Measurements from ENCODE around the gene LARP4B.

Gene LARP4B

DNA sequence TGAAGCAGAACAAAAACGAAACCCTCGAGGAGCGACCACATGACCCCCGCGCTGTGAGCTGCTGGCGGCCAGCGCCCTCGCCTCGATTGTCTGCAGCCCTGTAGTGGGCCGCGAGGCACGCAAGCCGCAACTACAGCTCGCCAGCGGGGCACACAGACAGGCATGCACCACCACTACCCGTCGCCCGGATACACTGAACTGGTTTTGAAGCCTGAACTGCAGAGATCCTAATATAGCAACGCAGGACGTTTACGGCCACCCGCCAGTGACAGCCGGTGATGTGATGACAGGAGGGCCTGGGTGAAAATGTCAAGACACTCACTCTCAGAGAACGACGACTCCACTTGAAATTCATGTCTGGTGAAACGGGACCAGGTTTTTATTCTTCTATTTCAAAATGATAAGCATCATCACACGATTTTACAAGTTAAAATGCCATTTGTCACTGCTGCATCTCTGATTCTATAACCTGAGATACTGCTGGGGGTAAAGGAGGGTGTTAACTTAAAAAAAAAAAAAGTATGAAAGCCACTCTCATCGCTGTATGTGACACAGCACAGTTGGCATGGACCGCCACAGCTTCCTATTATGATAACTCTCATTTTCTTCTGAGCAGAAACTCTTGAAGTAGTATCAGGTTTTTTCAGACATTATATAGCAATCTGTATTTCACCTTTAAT, 121.7 kb downstream of the LARP4B start:
- no peaks in the 10 kb centered on the region for H3K4me1 ChIP-seq (ENCODE audit: control insufficient read depth, insufficient read depth, low read length, unreplicated experiment)
- H3K79me2 ChIP-seq (ENCODE audit: control insufficient read depth, insufficient read depth, low read length, unreplicated experiment): no peaks in the 10 kb centered on the region
- H3K4me3 ChIP-seq (ENCODE audit: low read depth, low read length): no peak overlapping the region
- H2AFZ ChIP-seq (ENCODE audit: low read length, unreplicated experiment): no peak overlapping the region
- no peak overlapping the region for H3K27ac ChIP-seq (ENCODE audit: low read depth, low read length)
- no peaks in the 10 kb centered on the region for H3K27me3 ChIP-seq (ENCODE audit: insufficient read depth, low read length)
- H3K36me3 ChIP-seq (ENCODE audit: insufficient read depth, low read length): peaks cover 31% of the 10 kb centered on the region

DNA sequence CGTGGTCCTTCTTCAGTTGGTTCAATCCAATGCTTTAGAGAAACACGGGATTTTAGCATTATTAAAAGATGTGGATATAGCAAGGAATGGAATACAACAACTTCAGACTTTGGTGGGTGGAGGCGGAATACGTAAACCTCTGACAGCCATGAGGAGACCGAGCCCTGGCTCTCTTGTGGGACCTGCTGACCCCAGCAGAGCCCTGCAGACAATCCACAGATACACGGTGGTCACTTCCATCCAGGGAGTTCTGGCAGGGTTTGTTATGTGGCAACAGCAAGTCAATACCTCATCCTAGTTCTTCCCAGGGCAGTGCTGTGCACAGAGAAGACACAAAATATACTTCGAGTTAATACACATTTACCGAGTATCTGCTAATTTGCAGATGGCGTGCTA, 123.5 kb downstream of the LARP4B start:
- Histone ChIP-seq H3K27ac (ENCODE audit: low read depth, low read length) (no peak overlapping the region), H2AFZ (ENCODE audit: low read length, unreplicated experiment) (no peak overlapping the region), H3K79me2 (ENCODE audit: control insufficient read depth, insufficient read depth, low read length, unreplicated experiment) (no peaks in the 10 kb centered on the region), H3K4me3 (ENCODE audit: low read depth, low read length) (no peak overlapping the region), H3K27me3 (ENCODE audit: insufficient read depth, low read length) (no peaks in the 10 kb centered on the region), H3K36me3 (ENCODE audit: insufficient read depth, low read length) (peaks cover 18% of the 10 kb centered on the region), H3K4me1 (ENCODE audit: control insufficient read depth, insufficient read depth, low read length, unreplicated experiment) (no peaks in the 10 kb centered on the region)

DNA sequence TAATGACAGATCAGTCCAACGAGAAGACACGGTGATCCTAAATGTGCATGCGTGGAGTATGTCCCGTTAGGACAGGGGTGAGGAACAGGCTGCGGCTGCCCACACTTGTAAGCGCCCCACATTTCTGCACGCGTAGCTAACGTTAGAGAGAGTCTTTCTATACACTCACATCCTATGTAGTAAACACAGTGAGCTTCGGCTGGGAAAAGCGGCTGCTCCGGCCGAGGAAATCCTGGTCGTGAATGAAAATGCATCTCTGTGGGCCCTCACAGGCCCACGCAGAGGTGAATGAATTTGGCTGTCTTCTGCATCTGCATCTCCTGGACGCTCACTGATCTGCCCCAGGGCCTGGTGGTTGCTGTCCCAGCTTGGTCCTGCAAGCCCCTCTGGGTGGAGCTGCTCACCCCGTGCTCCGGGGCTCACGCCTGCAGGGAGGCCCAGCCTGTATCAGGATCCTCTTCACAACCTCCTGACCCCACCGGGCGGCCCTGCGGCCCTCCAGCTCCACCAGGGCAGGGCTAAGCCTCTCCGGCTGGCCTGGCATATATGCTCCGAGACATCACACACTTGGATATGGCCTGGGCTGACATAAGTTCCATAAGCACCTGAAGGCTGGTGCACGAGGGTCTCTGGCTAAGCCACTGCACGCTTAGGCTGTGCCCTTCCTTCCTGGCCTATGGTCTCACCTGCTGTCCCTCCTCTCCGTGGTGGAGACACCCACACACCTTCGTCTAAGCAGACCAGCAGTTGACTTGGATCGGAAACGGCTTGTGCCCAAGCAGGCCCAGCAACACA, 124.1 kb downstream of the LARP4B start:
- Histone ChIP-seq H3K79me2 (ENCODE audit: control insufficient read depth, insufficient read depth, low read length, unreplicated experiment) (no peaks in the 10 kb centered on the region), H2AFZ (ENCODE audit: low read length, unreplicated experiment) (no peak overlapping the region), H3K27ac (ENCODE audit: low read depth, low read length) (no peak overlapping the region), H3K4me3 (ENCODE audit: low read depth, low read length) (no peak overlapping the region), H3K36me3 (ENCODE audit: insufficient read depth, low read length) (peaks cover 13% of the 10 kb centered on the region), H3K4me1 (ENCODE audit: control insufficient read depth, insufficient read depth, low read length, unreplicated experiment) (no peaks in the 10 kb centered on the region), H3K27me3 (ENCODE audit: insufficient read depth, low read length) (no peaks in the 10 kb centered on the region)

DNA sequence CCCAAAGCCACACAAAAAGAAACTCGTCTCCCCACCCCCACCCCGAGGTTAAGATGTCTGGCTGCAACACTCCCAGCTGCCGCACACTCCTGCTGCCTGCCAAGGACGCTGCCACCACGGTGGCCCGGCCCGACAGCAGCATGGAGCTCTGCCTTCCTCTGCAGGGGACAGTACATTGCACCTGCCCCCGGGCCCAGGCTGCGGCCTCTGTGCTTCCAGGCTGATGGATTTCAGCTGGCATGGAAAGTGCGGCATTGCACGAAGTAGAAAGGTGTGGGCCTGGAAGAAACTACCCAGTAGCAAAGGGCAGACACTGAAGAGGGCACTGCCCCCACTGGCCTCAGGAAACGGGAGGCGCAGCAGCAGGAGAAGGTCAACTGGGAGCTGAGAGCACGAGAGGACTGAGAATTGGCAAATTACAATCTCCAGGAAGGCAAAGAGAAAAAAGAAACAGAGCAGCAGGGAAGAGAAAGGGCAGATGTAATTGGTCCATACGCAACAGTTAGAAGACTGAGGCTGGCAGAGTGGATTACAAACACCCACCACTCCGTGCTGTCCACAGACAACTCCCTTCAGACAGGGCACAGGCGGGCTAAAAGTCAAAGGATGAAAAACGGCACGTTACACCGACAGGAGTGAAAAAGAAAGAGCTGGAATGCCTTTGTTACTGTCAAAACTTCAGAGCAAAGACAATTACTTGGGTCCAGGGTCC, 124.9 kb downstream of the LARP4B start:
- Histone ChIP-seq H3K36me3 (ENCODE audit: insufficient read depth, low read length) (peaks cover 10% of the 10 kb centered on the region), H3K27me3 (ENCODE audit: insufficient read depth, low read length) (no peaks in the 10 kb centered on the region), H2AFZ (ENCODE audit: low read length, unreplicated experiment) (no peak overlapping the region), H3K4me1 (ENCODE audit: control insufficient read depth, insufficient read depth, low read length, unreplicated experiment) (no peaks in the 10 kb centered on the region), H3K27ac (ENCODE audit: low read depth, low read length) (no peak overlapping the region), H3K4me3 (ENCODE audit: low read depth, low read length) (no peak overlapping the region), H3K79me2 (ENCODE audit: control insufficient read depth, insufficient read depth, low read length, unreplicated experiment) (no peaks in the 10 kb centered on the region)

DNA sequence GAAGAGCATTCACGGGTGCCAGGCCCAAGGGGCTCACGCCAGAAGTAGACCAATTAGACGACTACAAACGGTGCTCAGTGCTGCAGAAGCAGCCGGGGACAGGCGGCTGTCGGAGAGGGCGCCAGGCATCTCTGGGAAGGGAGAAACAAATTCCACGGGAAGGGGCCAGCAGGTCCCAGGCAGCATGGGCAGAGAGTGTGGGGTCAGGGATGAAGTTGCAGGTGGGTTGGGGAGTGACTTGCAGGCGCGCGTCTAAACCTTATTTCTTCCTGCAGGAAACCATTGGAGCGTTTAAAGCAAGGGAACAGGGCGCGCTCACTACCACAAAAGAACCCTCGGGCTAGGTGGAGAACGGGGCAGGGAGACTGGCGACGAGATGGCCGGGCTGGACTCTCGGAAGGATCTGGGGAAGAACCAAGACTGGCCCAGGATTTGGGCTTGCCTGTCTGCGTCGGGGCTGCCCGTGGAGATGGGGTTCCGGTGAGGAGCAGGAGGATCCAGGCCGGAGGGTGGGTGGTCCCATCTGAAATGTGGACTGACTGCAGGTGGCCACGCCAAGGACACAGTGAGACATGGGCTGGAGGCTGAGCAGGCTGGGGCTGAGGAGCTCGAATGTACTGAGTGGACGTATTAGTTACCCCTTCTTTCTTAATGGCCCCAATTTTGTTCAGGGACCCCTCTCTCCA, 125.7 kb downstream of the LARP4B start:
- no peaks in the 10 kb centered on the region for H3K27me3 ChIP-seq (ENCODE audit: insufficient read depth, low read length)
- no peak overlapping the region for H3K4me3 ChIP-seq (ENCODE audit: low read depth, low read length)
- H2AFZ ChIP-seq (ENCODE audit: low read length, unreplicated experiment): no peak overlapping the region
- H3K79me2 ChIP-seq (ENCODE audit: control insufficient read depth, insufficient read depth, low read length, unreplicated experiment): no peaks in the 10 kb centered on the region
- H3K4me1 ChIP-seq (ENCODE audit: control insufficient read depth, insufficient read depth, low read length, unreplicated experiment): no peaks in the 10 kb centered on the region
- H3K36me3 ChIP-seq (ENCODE audit: insufficient read depth, low read length): peaks cover 10% of the 10 kb centered on the region
- H3K27ac ChIP-seq (ENCODE audit: low read depth, low read length): no peak overlapping the region

DNA sequence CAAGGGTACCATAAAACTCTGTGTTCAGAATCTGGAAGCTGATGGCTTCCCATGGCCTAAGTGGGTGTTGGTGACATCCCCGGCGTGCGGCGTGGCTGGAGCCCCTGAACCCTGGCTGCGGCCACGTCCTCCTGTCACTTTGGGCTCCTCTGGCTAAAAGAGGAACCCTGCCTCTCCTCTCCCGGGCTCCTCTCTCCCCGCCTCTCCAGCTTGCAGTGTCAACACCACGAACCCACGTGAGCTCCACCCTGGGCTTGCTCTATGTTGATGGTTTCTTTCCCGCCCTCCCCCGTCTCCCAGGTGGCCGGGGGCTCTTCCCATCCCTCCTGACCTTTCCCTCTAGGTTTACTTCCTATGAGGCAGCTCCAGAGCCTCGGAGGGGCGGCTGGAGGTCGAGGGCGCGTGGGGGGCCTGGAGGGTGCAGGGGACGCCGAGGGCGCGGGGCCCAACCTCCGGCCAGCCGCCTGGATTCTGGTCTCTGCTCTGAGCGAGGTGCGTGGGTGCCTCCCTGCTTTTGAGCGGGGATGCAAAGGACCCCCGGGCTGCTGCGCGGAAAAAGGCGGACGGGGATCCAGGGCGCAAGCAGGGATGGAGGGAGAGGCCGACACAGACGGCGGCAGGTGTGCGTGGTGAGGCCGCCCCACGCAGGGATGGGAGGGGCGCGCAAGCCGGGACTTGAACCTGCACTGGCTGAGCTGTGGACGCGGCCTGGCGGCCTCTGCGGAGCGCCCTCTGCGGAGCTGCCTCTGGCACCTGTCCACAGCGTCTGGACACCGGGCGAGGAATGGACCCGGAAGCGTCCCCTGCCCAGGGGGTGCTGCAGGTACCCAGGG, 126.5 kb downstream of the LARP4B start:
- Histone ChIP-seq H3K4me3 (ENCODE audit: low read depth, low read length) (no peak overlapping the region), H3K79me2 (ENCODE audit: control insufficient read depth, insufficient read depth, low read length, unreplicated experiment) (no peaks in the 10 kb centered on the region), H3K27ac (ENCODE audit: low read depth, low read length) (no peak overlapping the region), H3K36me3 (ENCODE audit: insufficient read depth, low read length) (peaks cover 8% of the 10 kb centered on the region), H3K27me3 (ENCODE audit: insufficient read depth, low read length) (no peaks in the 10 kb centered on the region), H3K4me1 (ENCODE audit: control insufficient read depth, insufficient read depth, low read length, unreplicated experiment) (no peaks in the 10 kb centered on the region), H2AFZ (ENCODE audit: low read length, unreplicated experiment) (no peak overlapping the region)

DNA sequence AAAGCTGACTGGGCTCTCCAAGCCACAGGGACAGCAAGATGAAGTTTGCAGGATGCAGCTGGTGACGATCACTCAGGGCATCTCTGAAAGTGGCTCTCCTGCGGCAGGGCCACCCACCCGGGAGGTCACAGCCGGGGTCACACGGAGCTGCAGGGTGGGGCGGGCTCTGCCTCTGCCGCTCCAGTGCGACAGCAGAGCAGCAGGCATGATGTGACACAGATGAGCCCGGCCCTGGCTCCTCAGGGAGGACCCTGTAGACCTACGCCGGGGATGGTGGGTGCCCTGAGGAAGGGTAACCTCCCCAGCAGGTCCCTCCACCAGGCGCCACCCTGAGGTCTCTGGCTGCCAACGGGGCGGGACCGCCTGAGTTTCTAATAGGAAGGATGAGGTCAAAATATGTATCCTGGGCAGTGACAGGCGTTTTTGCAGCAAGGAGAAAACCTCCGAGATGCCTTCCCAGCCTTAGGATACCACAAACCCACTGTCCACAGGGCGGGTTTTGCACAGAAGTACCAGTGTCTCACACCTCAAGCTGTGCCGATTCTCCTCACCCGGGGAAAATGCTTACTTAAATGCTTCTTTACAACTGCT, 127.2 kb downstream of the LARP4B start:
- Histone ChIP-seq H3K79me2 (ENCODE audit: control insufficient read depth, insufficient read depth, low read length, unreplicated experiment) (no peaks in the 10 kb centered on the region), H3K36me3 (ENCODE audit: insufficient read depth, low read length) (peaks cover 5% of the 10 kb centered on the region; the same call in 1 of the 2 replicates), H3K27ac (ENCODE audit: low read depth, low read length) (no peak overlapping the region), H3K27me3 (ENCODE audit: insufficient read depth, low read length) (no peaks in the 10 kb centered on the region), H3K4me3 (ENCODE audit: low read depth, low read length) (no peak overlapping the region), H3K4me1 (ENCODE audit: control insufficient read depth, insufficient read depth, low read length, unreplicated experiment) (no peaks in the 10 kb centered on the region), H2AFZ (ENCODE audit: low read length, unreplicated experiment) (no peak overlapping the region)

DNA sequence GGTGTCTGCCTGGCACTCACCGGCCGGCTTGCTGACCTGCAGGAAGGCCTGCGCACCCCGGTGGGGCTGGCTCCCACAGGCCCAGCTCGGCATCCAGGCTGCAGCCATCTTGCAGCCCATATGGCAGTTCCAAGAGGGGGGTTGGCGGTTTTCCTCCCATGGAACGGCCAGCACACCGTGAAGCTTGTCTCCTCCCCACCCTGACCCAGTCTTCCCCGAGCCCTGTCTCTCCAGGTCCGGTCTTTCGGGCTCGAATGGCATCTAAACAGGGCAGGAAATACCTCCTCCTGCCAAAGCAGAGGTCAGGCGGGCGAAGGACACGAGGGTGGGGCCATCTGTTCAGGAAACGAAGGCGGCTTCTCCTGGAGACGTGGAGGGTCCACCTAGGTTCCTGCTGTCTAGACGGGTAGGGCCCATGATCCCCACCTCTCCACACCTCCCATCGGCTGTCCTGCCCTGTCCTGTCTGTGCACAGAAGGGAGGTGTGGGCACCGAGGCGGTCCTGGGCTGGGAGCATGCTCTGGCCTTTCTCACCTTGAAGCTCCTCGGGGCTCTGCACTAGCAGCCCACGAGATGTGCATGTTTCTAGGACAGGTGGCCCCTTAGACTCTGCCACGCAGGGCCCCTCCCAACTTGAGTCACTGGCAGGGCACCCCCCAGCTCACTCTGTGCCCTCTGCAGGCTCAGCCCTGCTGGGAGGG, 128.3 kb downstream of the LARP4B start:
- Histone ChIP-seq H2AFZ (ENCODE audit: low read length, unreplicated experiment) (no peak overlapping the region), H3K27me3 (ENCODE audit: insufficient read depth, low read length) (no peaks in the 10 kb centered on the region), H3K79me2 (ENCODE audit: control insufficient read depth, insufficient read depth, low read length, unreplicated experiment) (no peaks in the 10 kb centered on the region), H3K4me1 (ENCODE audit: control insufficient read depth, insufficient read depth, low read length, unreplicated experiment) (no peaks in the 10 kb centered on the region), H3K4me3 (ENCODE audit: low read depth, low read length) (no peak overlapping the region), H3K36me3 (ENCODE audit: insufficient read depth, low read length) (0 out of 2 replicates have a peak, but pooled peaks cover 5% of the 10 kb centered on the region), H3K27ac (ENCODE audit: low read depth, low read length) (no peak overlapping the region)

DNA sequence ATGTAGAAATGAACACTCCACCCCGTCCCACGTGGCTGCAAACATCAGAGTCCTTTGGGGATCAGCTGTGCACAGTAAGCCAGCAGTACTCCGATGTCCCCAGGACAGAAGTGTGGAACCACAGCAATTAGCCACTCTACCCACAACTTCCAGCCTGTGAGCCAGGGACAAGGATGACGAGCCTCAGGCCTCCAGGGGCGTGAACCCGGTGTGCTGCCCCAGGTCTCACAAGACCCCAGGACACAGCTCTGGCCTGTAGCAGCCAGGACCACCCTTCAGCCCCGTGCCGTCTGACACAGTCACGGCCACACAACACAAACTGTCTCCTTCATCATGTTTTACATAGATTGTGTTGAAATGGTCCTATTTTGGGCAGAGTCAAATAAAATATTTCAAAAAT, 129.0 kb downstream of the LARP4B start:
- no peaks in the 10 kb centered on the region for H3K27me3 ChIP-seq (ENCODE audit: insufficient read depth, low read length)
- no peak overlapping the region for H3K27ac ChIP-seq (ENCODE audit: low read depth, low read length)
- no peak overlapping the region for H2AFZ ChIP-seq (ENCODE audit: low read length, unreplicated experiment)
- no peak overlapping the region for H3K4me3 ChIP-seq (ENCODE audit: low read depth, low read length)
- no peaks in the 10 kb centered on the region for H3K4me1 ChIP-seq (ENCODE audit: control insufficient read depth, insufficient read depth, low read length, unreplicated experiment)
- no peaks in the 10 kb centered on the region for H3K36me3 ChIP-seq (ENCODE audit: insufficient read depth, low read length)
- H3K79me2 ChIP-seq (ENCODE audit: control insufficient read depth, insufficient read depth, low read length, unreplicated experiment): no peaks in the 10 kb centered on the region
